ENCODE measurements around the gene TMEM204.

GRCh38 chr16:1590366-1590765 lies 56.9 kb downstream of the TMEM204 start:
- TF ChIP-seq CTCF (IDR thresholded peaks at IDR 0.05) (no peak), POLR2A (IDR thresholded peaks at IDR 0.05; ENCODE audit: low read depth) (no peak), POLR2AphosphoS5 (IDR thresholded peaks at IDR 0.05) (no peak)
